GM12892 (cell line): ENCODE data around the gene ARHGAP26.

Experiments
- DNase-seq: peaks from one replicate; pipeline ENCODE4 v3.0.0; 2011; ENCODE audit not compliant: insufficient read length
- FAIRE-seq: peaks from 2 replicates; lab custom pipeline; 2011; peaks lifted over from hg19 to GRCh38; lab: Jason Lieb, UNC
- POLR2A ChIP-seq: IDR thresholded peaks from 2 replicates; pipeline ENCODE4 v1.6.1; 2011; ENCODE audit warnings: low read depth, low read length, control low read depth
- POLR2AphosphoS5 ChIP-seq: IDR thresholded peaks from 2 replicates; pipeline ENCODE4 v1.6.1; 2011; ENCODE audit warnings: low read depth, low read length, control low read depth
- TAF1 ChIP-seq: IDR thresholded peaks from 2 replicates; pipeline ENCODE4 v1.6.1; 2011; ENCODE audit warnings: low read depth, mild to moderate bottlenecking, control low read depth, low read length, borderline replicate concordance

ARHGAP26 gene

DNA sequence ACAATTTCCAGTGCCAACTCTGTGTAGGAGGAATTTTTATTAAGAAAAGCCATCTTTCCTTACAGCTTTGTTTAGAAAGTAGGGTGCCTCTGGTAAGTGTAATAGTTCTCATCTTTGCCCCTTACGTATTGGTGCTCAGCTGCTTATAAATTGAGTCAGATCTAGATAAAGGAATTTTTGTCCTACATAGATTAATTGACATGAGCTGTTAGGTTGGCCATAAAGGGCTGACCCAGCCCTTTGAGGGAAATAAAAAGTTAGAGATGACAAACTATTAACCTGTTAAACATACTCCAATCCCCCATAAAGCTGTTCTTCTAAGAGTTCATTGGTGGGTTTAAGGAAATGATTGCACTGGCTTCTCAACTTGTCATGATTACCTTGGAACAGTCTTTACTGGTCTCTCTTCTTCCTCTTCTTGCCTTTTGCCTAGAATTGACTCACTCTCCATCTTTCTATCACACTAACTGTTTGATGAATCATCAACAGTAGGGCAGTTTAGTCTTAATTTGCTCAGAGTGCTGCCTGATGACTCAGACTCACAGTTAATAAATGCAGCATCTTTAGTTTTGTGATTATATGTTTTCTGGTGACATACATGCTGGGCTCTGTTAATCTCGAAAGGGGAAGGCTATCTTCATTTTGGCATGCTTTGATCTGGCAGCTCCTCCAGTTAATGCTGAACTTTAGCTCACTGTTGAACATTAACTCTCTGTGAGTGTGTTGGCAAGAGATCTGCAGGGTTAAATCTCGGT is 51.7 kb downstream of the ARHGAP26 start:
- DNase-seq: no peak
- no peak for FAIRE-seq
- TF ChIP-seq POLR2A (no peak), TAF1 (no peak), POLR2AphosphoS5 (no peak)

DNA sequence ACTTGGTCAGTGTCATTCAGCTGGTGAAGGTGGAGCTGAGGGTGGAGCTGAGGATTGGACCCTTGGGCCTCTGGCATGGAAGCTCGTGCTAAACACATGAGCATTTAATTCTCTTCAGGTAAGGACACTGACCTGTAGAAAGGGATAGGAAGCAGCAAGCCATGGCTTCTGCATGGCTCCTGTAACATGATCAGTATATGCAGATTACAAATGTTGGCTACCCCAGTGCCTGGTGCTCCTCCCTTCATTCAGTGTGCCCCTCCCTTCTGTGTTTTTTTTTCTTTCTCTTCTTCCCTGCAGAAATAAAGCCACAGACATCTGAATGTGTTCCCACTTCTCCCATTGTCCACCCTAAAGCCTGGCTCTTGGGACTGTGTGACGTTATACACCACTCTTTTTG is 52.9 kb downstream of the ARHGAP26 start:
- FAIRE-seq: no peak
- DNase-seq: no peak
- TF ChIP-seq POLR2A (no peak), POLR2AphosphoS5 (no peak)

DNA sequence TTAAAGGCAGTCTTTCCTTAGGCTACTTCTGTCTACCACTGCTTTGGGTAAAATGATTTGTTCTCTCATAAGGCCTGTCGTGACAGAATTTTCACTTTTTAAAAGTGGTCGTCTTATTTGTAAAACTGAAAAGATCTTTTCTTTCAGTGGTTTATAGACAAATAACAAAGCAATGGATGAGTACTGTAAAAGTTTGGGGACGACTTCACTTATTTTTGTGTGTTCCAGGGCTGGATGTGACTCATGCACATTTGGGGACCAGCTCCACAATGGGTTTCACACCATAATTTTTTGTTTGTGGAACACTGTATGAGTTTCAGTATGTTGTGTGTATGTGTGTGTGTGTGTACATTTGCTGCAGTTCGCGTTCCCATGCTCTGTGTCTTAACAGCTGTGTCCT is 53.6 kb downstream of the ARHGAP26 start:
- no peak for DNase-seq
- FAIRE-seq: no peak
- TF ChIP-seq TAF1: no peak
- no peak for TF ChIP-seq POLR2A
- no peak for TF ChIP-seq POLR2AphosphoS5

DNA sequence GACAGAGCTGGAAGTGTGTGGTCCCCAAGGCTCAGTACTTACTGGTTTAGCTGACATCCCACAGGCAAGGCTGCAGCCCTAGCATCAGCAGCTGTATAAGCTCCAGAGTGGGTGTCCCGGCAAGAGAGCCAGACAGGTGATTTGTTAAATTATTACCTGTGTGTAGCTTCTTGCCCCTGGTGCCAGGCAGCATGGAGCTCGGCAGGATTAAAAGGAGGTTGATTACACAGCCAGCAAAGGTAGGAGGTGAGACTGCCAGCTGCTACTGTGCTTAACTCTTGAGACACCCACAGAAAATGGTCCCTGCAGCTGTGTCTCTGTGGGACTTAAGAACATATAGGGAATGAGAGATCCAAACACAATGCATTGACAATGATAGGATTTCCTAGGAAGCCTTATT is 54.2 kb downstream of the ARHGAP26 start:
- DNase-seq: no peak
- TF ChIP-seq POLR2A: no peak
- no peak for TF ChIP-seq POLR2AphosphoS5
- no peak for TF ChIP-seq TAF1
- no peak for FAIRE-seq

DNA sequence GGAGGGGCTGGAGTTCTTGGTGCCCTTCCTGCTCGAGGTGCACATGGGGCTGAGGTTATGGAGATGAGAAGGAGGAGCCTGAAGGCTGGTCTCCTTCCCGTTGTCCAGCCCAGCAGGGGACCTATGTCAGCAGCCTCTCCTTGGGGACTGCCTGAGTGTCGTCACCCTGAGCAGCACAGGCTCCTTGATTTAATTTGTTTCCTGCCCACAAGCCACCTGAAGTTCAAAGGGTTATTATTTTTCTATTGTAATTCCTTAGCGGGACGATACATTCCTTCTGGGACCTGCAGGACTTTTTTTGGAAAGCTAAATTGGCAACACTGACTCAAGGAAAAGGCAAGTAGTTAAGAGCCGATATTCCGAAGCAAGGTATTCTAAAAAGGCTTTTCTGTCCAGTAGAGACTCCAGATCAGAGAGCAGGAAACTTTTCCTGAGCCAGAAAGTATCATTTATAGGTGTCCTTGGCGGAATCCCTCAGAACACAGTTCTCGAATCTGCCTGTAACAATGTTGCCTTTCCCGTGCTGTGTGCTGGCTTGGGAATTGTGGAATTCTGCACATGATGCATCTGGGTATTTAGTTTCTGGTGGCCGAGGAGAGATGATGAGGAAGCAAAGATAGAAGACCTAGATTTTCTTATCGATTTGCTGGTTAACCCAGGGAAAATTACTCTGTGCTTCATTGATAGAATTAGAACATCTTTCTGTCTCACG is 55.4 kb downstream of the ARHGAP26 start:
- no peak for DNase-seq
- FAIRE-seq: no peak
- TF ChIP-seq TAF1: no peak
- TF ChIP-seq POLR2AphosphoS5: no peak
- TF ChIP-seq POLR2A: no peak

DNA sequence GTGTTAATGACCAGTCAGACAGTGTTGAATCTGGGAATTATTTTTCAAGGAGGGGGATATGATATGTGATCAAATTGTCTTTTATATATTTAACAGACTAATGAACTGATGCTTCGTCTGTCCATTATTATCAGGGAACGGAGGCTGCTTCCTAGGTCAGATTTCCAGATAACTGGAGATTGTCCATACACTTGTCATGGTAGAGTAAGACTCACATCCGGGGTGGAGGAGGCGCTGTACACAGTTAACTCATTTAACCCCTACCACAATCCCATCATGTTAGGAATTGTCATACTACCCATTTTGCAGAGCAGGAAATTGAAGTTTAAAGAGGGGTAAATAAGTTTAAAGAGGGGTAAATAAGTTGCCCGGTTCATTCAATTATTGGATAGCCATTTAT is 55.9 kb downstream of the ARHGAP26 start:
- TF ChIP-seq POLR2A: no peak
- TF ChIP-seq POLR2AphosphoS5: no peak
- TF ChIP-seq TAF1: no peak
- DNase-seq: no peak
- no peak for FAIRE-seq

DNA sequence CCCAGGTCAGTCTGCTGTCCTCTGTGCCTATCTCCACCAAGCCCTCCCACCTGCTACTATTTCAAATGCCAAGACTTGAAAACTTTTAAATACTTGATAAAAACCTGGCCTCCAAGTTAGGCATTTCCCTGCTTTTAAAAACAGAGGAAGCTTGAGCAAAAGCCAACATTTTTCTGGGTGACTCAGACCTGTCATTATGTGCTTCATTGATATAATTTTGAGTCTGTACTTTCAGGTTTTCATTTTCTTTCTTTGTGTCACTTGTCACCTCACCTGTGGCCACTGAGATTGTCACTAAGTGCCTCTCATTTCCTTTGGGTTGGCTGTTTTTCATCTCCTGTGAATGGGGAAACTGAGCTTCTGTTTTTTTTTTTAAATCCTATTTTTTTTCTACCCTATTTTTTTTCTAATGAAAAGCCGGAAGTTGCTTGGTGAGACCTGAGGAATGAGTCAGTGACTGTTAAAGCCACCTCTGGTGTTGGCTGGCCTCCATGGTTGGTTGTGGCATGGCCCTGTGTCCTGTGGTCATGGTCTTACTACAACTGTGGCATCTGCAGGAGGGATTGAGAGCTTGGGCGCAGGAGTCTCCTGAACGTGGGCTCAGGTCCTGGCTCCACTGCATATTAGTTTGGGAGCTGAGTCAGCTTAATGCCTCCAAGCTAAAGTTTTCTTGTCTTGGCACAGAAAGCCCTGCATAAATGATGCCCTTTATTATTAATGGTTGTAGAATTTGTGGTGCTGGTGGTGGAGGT is 56.7 kb downstream of the ARHGAP26 start:
- no peak for DNase-seq
- TF ChIP-seq POLR2A (no peak), TAF1 (no peak), POLR2AphosphoS5 (no peak)
- no peak for FAIRE-seq

DNA sequence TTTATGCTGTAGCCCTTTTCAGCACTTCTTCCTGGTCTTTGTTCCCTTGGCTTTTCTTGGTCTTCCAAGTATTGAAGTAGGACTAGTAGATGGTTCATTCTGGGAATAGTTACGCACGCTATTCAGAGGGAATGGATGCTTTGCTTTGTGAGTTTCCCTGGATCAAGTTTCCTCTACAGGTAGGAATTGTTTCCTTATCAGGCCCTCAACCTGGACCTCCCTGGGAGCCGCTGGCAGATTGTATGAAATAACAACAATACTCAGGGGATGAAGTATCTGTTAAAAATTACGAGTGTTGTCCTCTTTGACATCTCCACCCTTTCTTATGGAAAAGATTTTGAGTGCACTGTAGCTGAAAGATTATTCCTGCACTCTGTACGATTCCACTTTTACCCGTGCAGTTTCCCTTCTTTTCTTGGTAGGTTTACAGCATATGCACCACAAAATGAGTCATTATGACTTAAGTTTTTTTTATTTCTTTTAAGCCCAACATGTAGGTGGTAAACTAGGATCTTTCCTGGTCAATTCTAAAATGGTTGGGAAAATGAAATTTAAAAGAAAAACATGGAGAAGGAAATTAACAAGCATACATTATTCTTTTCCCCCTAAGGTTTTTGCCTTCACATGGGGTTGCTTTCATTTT is 57.9 kb downstream of the ARHGAP26 start:
- TF ChIP-seq POLR2A (no peak), TAF1 (no peak), POLR2AphosphoS5 (no peak)
- no peak for DNase-seq
- FAIRE-seq: no peak

DNA sequence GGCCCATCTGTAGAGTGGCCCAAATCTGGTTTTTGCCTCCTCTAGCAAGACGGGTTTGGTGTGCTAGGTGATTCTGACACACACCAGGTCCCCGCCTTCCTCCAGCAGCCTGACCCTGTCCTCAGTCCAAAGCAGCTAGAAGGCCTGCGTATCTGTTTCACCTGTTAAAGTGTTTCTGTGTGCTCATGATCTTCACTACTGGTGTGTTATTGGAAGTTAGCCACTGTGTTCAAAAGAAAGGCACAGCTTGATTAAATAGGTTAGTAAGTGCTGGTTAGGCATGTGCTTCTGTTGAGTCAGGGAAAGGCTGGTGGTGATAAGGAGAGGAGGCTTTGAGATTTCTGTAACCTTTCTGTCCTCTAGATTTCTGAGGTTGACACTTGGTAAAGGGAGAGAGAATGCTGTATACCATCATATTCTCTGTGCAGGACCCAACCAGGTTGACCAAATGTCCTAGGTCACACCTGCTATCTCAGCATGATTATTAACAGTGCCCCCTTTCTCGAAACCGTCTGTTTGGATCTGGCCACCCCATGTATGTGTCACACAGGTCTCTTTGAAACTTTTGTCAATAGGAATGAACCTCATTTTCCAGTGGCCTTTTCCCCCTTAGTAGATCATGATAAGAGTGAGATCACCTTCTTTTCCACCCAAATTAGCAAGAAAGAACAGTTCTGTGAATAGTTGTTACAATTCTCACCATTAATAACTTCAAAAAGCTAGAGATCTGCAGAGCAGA is 58.8 kb downstream of the ARHGAP26 start:
- FAIRE-seq: no peak
- no peak for TF ChIP-seq TAF1
- TF ChIP-seq POLR2A: no peak
- no peak for TF ChIP-seq POLR2AphosphoS5
- DNase-seq: no peak

DNA sequence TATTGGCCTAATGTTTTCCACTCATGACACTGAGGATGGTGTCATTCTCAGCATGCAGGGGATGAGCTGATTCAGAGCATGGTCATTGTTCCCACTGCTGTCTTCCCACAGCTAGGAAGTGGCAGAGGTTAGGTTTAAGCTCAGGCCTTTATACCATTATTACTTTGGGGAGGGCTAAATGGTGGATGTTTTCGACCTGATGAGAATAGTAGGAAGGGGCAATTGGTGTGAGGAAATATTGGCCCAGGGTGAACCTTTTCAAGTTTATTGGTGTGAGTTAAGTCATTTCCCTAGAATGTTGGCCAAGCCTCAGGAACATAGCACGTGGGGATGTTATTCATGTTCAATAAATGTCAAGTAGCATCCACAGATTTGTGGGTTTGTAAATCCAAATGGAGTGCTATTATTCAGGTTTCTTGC is 59.6 kb downstream of the ARHGAP26 start:
- no peak for TF ChIP-seq POLR2A
- DNase-seq (no peak), FAIRE-seq (no peak)
